SK-N-SH (cell line): ENCODE measurements around the gene PLCL2. TPM values are rescaled to one million over a fixed set of nuclear protein-coding genes. Genes with fewer than 3 reads are reported as not detected.

ENCODE experiments used
- CTCF ChIA-PET: fragments of 300-600, 350-600 bp; formaldehyde crosslinking; extraction: SDS; loops from one replicate; lab custom pipeline; 2021; lab: Yijun Ruan, JAX
- POLR2A ChIA-PET: fragments of 350-600 bp; sonication (Branson Sonifier 250); formaldehyde crosslinking; extraction: SDS; loops from one replicate; lab custom pipeline; 2020; ENCODE audit warnings: antibody characterized with exemption, inconsistent platforms; lab: Yijun Ruan, JAX
- DNase-seq: peaks from one replicate; pipeline ENCODE4 v3.0.0; 2012
- H2AFZ ChIP-seq: fragments of 200-600 bp; sonication (generic); 2 replicates; pipeline ENCODE4 v1.8.1; 2016; ENCODE audit warnings: antibody characterized with exemption, mild to moderate bottlenecking, low read depth
- H3F3A ChIP-seq: fragments of 200-600 bp; sonication (generic); replicated peaks from 2 replicates; pipeline ENCODE3; 2016; ENCODE audit warnings: antibody characterized with exemption, mild to moderate bottlenecking; ENCODE audit not compliant: insufficient read depth
- H3K27ac ChIP-seq, 2 experiments: fragments of 200-500 bp in 1 of 2; fragments of 200-600 bp in 1 of 2; sonication (Bioruptor generic) in 1 of 2; sonication (generic), shearing (Covaris generic) in 1 of 2; 2 replicates each; pipeline versions ENCODE4 v1.5.1 to v1.6.1; 2014 to 2016; ENCODE audit warnings: low read depth in 2 of 2, inconsistent platforms in 1 of 2, low read length in 1 of 2, mild to moderate bottlenecking in 1 of 2, mixed read lengths in 1 of 2
- H3K27me3 ChIP-seq: fragments of 200-600 bp; sonication (generic), shearing (Covaris generic); 2 replicates; pipeline ENCODE4 v1.6.1; 2016; ENCODE audit warnings: mixed run types; ENCODE audit not compliant: insufficient read depth
- H3K36me3 ChIP-seq, 2 experiments: fragments of 200-500 bp in 1 of 2; fragments of 200-600 bp in 1 of 2; sonication (Bioruptor generic) in 1 of 2; sonication (generic) in 1 of 2; replicated peaks in 1 of 2; 2 replicates each; pipeline versions ENCODE3 to v1.5.1; 2014 to 2016; ENCODE audit warnings: low read length in 1 of 2, mild to moderate bottlenecking in 1 of 2; ENCODE audit not compliant: insufficient read depth in 2 of 2, control insufficient read depth in 1 of 2
- H3K4me1 ChIP-seq, 2 experiments: fragments of 200-500 bp in 1 of 2; fragments of 200-600 bp in 1 of 2; sonication (Bioruptor generic) in 1 of 2; sonication (generic), shearing (Covaris generic) in 1 of 2; 2 replicates each; pipeline versions ENCODE4 v1.5.1 to v1.6.1; 2014 to 2016; ENCODE audit warnings: low read depth in 1 of 2, low read length in 1 of 2, mixed run types in 1 of 2; ENCODE audit not compliant: insufficient read depth in 2 of 2, control insufficient read depth in 1 of 2
- H3K4me2 ChIP-seq: fragments of 200-600 bp; sonication (generic), shearing (Covaris generic); 2 replicates; pipeline ENCODE4 v1.6.1; 2017; ENCODE audit warnings: mixed run types
- H3K4me3 ChIP-seq, 2 experiments: fragments of 200-500 bp in 1 of 2; fragments of 200-600 bp in 1 of 2; sonication (Bioruptor generic) in 1 of 2; sonication (generic), shearing (Covaris generic) in 1 of 2; 2 replicates each; pipeline versions ENCODE4 v1.5.1 to v1.8.1; 2014 to 2016; ENCODE audit warnings: low read depth in 2 of 2, inconsistent platforms in 1 of 2, low read length in 1 of 2, mild to moderate bottlenecking in 1 of 2, mixed read lengths in 1 of 2, moderate library complexity in 1 of 2
- H3K79me2 ChIP-seq: fragments of 200-600 bp; sonication (generic); 2 replicates; pipeline ENCODE4 v1.8.1; 2017; ENCODE audit warnings: mild to moderate bottlenecking; ENCODE audit not compliant: insufficient read depth
- H3K9ac ChIP-seq: fragments of 200-600 bp; sonication (generic); 2 replicates; pipeline ENCODE4 v1.6.1; 2017; ENCODE audit warnings: mixed run types
- H3K9me2 ChIP-seq: fragments of 200-600 bp; sonication (generic); 2 replicates; pipeline ENCODE4 v1.6.1; 2017; ENCODE audit warnings: mixed run types
- H3K9me3 ChIP-seq: fragments of 200-600 bp; sonication (generic); 2 replicates; pipeline ENCODE4 v1.6.1; 2017; ENCODE audit warnings: mixed run types, mild to moderate bottlenecking, moderate library complexity
- H4K20me1 ChIP-seq: fragments of 200-600 bp; sonication (generic); 2 replicates; pipeline ENCODE4 v1.6.1; 2017; ENCODE audit warnings: mild to moderate bottlenecking, mixed run types; ENCODE audit not compliant: insufficient read depth
- CHD2 ChIP-seq: fragments of 150-350 bp; IDR thresholded peaks from 2 replicates; pipeline ENCODE4 v1.6.1; 2018; ENCODE audit warnings: low read length; ENCODE audit not compliant: partially characterized antibody
- FOXJ3 ChIP-seq: sonication (generic); formaldehyde crosslinking; IDR thresholded peaks from 2 replicates; pipeline ENCODE4 v1.5.1; 2020; ENCODE audit warnings: mild to moderate bottlenecking, missing genetic modification reagents
- GATA2 ChIP-seq: sonication (generic); formaldehyde crosslinking; IDR thresholded peaks from 2 replicates; pipeline ENCODE4 v1.5.0; 2020; ENCODE audit warnings: mild to moderate bottlenecking, missing genetic modification reagents
- JUND ChIP-seq: IDR thresholded peaks from 2 replicates; pipeline ENCODE4 v1.4.0; 2012
- MEF2A ChIP-seq: IDR thresholded peaks from 2 replicates; pipeline ENCODE4 v1.4.0; 2012; ENCODE audit warnings: low read depth, borderline replicate concordance
- NFIC ChIP-seq: IDR thresholded peaks from 2 replicates; pipeline ENCODE4 v1.4.0; 2012; ENCODE audit warnings: borderline replicate concordance
- PBX3 ChIP-seq: IDR thresholded peaks from 2 replicates; pipeline ENCODE4; 2012
- POLR2AphosphoS5 ChIP-seq: IDR thresholded peaks from 2 replicates; pipeline ENCODE4 v1.6.1; 2012; ENCODE audit warnings: low read depth, low read length
- RAD21 ChIP-seq: IDR thresholded peaks from 2 replicates; pipeline ENCODE4 v1.6.1; 2012; ENCODE audit warnings: mild to moderate bottlenecking, low read length
- RCOR1 ChIP-seq: fragments of 150-350 bp; IDR thresholded peaks from 2 replicates; pipeline ENCODE4 v1.6.1; 2017; ENCODE audit warnings: antibody characterized with exemption, low read length
- REST ChIP-seq: IDR thresholded peaks from 2 replicates; pipeline ENCODE4 v1.6.1; 2012; ENCODE audit warnings: mild to moderate bottlenecking, low read depth, low read length, moderate library complexity
- RFX5 ChIP-seq: IDR thresholded peaks from 2 replicates; pipeline ENCODE4 v1.6.1; 2012; ENCODE audit warnings: mild to moderate bottlenecking, improper control_type of control experiment, low read length
- RXRA ChIP-seq: IDR thresholded peaks from 2 replicates; pipeline ENCODE4 v1.4.0; 2012; ENCODE audit warnings: low read depth, mild to moderate bottlenecking, borderline replicate concordance
- SMC3 ChIP-seq: IDR thresholded peaks from 2 replicates; pipeline ENCODE4 v1.6.1; 2012; ENCODE audit warnings: low read depth, low read length, improper control_type of control experiment
- TAF1 ChIP-seq: IDR thresholded peaks from 2 replicates; pipeline ENCODE4 v1.6.1; 2012; ENCODE audit warnings: low read depth, mild to moderate bottlenecking, low read length, moderate library complexity, borderline replicate concordance
- TCF12 ChIP-seq: IDR thresholded peaks from 2 replicates; pipeline ENCODE4 v1.4.0; 2012
- YY1 ChIP-seq: IDR thresholded peaks from 2 replicates; pipeline ENCODE4 v1.4.0; 2012; ENCODE audit warnings: low read depth, mild to moderate bottlenecking
- WGBS: methylation state at CpG from one replicate; pipeline ENCODE4 v1.1.6; 2017; ENCODE audit warnings: low lambda C conversion rate; 5-methylcytosine and 5-hydroxymethylcytosine counted together
- polyA plus RNA-seq, 3 experiments: library from polyadenylated mRNA; depleted of rRNA; stranded (reverse); fragments of >200 nt; gene quantifications; 2 replicates each; pipeline ENCODE4 v1.2.3, GENCODE V29; 2012

Gene PLCL2
- polyA plus RNA-seq, 1 of the 3 experiments (the other 2 are of a cell fraction): 0.85 TPM

GRCh38 chr3:17076940-17077605, 192.3 kb downstream of the PLCL2 start (continued):
- no peak for TF ChIP-seq PBX3
- TF ChIP-seq SMC3: no peak
- no peak for TF ChIP-seq RFX5
- TF ChIP-seq CHD2: no peak
- no peak for TF ChIP-seq MEF2A
- TF ChIP-seq RCOR1: no peak
- no peak for TF ChIP-seq YY1
- TF ChIP-seq JUND: no peak
- TF ChIP-seq RXRA: no peak
- no peak for TF ChIP-seq NFIC

- Histone ChIP-seq H3K4me2 (no peak overlapping the region), H3F3A (no peaks in the 10 kb centered on the region), H3K36me3 (no peaks in the 10 kb centered on the region), H4K20me1 (no peaks in the 10 kb centered on the region), H3K79me2 (no peaks in the 10 kb centered on the region; the same call in 1 of the 2 replicates), H3K4me3 (no peak overlapping the region), H2AFZ (no peak overlapping the region), H3K9ac (no peak overlapping the region), H3K9me2 (no peaks in the 10 kb centered on the region), H3K27me3 (no peaks in the 10 kb centered on the region), H3K4me1 (no peaks in the 10 kb centered on the region), H3K27ac (no peak overlapping the region), H3K9me3 (no peaks in the 10 kb centered on the region)
- DNase-seq: no peak
- POLR2A ChIA-PET: no interaction called here
- WGBS: 85% methylated on average over 5 of the region's 5 CpGs
- TF ChIP-seq RCOR1 (no peak), RAD21 (no peak), TCF12 (no peak), TAF1 (no peak), YY1 (no peak), POLR2AphosphoS5 (no peak), REST (no peak), FOXJ3 (CRISPR knock-in tag) (no peak), GATA2 (CRISPR knock-in tag) (no peak), RXRA (no peak), RFX5 (no peak)
- CTCF ChIA-PET: no interaction called here
Measured at GRCh38 chr3:17077606-17078005, 192.9 kb downstream of the PLCL2 start.
